GM21367 (cell line): Measurements from ENCODE around the gene AZU1.
"Not testable (repeated sequence)": the region's sequence is repeated elsewhere in the genome, so short reads cannot be mapped to it uniquely, and the experiment has no call there.

ENCODE experiments used
- ATAC-seq: cut with Tn5 transposase; IDR thresholded peaks from one replicate; pipeline ENCODE4 v1.9.1; 2021; ENCODE audit not compliant: unreplicated experiment

AZU1 gene

DNA sequence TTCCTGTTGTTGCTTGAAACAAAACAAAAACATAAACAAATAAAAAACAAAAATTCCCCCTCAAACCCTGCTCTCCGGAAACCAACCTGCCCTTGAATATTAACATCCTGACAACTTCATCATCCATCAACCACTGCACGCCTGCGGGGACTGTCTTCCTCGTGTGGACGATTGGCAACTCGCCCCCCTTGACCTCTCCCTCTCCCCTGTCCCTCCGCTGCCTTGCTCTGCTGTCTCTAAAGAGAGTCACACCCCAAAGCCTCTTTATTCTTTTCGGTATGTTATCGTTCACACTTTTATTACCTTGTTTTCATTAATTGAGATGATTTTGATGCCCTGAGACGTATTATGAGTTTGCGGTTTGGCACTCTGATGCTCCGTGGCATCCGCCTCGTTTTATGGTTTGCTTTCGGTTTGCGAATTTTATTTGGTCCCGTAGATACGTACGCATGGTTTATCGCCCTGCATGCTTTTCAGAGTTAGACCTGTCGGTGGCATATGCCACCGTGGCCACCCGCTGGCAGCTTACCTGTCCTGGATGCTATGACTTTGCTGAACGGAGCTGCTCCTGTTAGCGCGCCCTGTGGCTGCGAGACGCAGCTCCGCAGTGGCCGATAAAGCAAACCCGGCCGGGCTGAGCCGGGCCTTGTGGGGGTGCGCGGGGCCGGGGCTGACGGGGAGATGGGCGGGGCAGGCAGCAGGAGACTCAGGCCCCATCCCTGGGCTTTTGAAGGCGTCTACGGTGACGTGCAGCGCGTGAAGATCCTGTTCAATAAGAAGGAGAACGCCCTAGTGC, 19.8 kb upstream of the AZU1 start:
- ATAC-seq: no peak

DNA sequence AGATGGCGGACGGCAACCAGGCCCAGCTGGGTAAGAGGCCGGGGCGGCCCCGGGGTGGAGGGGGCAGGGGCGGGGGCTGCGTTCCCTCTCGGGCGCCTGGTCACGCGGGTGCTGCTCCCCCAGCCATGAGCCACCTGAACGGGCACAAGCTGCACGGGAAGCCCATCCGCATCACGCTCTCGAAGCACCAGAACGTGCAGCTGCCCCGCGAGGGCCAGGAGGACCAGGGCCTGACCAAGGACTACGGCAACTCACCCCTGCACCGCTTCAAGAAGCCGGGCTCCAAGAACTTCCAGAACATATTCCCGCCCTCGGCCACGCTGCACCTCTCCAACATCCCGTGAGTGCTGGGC, 19.2 kb upstream of the AZU1 start:
- ATAC-seq: no peak

DNA sequence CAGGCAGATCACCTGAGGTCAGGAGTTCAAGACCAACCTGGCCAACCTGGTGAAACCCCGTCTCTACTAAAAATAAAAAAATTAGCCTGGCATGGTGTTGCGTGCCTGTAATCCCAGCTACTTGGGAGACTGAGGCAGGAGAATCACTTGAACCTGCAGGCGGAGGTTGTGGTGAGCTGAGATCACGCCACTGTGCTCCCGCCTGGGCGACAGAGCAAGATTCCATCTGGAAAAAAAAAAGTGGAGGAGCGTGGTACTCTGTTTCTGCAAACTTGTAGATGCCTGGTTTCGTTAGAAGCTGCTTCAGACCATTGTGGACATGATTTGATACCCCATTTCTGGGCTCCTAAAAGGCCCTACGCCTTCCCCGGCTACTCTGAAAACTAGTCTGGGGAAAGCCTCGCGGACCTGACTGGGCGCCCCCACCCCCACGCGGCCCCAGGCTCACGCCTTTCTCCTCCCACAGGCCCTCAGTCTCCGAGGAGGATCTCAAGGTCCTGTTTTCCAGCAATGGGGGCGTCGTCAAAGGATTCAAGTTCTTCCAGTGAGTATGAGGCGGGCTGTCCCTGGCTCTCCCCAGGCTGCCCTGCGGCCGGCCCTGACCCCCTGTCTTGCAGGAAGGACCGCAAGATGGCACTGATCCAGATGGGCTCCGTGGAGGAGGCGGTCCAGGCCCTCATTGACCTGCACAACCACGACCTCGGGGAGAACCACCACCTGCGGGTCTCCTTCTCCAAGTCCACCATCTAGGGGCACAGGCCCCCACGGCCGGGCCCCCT, 17.4 kb upstream of the AZU1 start:
- no peak for ATAC-seq

DNA sequence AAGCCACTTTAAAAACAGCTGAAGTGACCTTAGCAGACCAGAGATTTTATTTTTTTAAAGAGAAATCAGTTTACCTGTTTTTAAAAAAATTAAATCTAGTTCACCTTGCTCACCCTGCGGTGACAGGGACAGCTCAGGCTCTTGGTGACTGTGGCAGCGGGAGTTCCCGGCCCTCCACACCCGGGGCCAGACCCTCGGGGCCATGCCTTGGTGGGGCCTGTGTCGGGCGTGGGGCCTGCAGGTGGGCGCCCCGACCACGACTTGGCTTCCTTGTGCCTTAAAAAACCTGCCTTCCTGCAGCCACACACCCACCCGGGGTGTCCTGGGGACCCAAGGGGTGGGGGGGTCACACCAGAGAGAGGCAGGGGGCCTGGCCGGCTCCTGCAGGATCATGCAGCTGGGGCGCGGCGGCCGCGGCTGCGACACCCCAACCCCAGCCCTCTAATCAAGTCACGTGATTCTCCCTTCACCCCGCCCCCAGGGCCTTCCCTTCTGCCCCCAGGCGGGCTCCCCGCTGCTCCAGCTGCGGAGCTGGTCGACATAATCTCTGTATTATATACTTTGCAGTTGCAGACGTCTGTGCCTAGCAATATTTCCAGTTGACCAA, 16.7 kb upstream of the AZU1 start:
- no peak for ATAC-seq

DNA sequence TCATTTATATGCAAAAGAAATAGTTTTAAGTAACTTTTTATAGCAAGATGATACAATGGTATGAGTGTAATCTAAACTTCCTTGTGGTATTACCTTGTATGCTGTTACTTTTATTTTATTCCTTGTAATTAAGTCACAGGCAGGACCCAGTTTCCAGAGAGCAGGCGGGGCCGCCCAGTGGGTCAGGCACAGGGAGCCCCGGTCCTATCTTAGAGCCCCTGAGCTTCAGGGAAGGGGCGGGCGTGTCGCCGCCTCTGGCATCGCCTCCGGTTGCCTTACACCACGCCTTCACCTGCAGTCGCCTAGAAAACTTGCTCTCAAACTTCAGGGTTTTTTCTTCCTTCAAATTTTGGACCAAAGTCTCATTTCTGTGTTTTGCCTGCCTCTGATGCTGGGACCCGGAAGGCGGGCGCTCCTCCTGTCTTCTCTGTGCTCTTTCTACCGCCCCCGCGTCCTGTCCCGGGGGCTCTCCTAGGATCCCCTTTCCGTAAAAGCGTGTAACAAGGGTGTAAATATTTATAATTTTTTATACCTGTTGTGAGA, 16.1 kb upstream of the AZU1 start:
- no peak for ATAC-seq

DNA sequence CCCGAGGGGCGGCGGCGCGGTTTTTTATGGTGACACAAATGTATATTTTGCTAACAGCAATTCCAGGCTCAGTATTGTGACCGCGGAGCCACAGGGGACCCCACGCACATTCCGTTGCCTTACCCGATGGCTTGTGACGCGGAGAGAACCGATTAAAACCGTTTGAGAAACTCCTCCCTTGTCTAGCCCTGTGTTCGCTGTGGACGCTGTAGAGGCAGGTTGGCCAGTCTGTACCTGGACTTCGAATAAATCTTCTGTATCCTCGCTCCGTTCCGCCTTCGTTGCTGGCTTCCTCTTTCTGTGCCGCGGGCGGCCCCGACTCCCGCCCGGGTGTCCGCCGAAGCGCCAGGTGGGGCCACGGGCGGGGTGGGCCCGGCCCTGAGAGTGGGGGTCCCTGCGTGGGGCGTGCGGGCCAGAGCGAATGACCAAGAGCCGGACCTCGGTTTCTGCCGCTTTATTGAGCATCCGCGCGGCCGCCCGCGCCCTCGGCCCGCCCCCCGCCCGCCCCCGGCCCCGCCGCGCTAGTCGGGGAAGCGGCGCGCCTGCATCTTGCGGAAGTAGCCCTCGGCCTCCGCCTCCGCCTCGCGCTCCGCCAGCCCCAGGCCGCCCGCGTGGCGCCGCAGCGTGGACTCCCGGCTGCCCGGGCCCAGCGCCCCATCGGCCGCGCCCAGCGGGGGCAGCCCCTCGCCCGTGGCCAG, 15.4 kb upstream of the AZU1 start:
- ATAC-seq: no peak

DNA sequence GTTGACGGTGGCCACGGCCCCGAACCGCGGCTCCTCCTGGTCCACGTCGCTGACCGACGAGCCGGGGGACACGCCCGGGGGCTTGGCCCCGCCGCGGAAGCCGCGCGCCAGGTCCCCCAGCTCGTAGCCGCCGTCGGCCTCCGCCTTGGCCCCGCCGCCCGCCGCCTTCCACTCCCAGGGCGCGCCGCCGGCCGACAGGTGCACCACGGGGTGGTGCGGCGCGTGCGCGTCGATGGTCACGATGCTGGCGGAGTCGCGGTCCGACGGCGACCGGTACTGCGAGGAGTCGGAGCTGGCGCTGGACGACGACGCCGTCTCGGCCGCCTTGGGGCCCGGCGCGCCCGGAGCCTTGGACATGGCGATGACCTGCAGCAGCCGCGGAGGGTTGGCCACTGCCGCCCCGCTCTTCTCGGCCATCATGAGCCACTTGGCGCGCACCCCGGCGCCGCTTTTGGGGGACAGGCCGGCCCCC, 14.9 kb upstream of the AZU1 start:
- ATAC-seq: no peak

DNA sequence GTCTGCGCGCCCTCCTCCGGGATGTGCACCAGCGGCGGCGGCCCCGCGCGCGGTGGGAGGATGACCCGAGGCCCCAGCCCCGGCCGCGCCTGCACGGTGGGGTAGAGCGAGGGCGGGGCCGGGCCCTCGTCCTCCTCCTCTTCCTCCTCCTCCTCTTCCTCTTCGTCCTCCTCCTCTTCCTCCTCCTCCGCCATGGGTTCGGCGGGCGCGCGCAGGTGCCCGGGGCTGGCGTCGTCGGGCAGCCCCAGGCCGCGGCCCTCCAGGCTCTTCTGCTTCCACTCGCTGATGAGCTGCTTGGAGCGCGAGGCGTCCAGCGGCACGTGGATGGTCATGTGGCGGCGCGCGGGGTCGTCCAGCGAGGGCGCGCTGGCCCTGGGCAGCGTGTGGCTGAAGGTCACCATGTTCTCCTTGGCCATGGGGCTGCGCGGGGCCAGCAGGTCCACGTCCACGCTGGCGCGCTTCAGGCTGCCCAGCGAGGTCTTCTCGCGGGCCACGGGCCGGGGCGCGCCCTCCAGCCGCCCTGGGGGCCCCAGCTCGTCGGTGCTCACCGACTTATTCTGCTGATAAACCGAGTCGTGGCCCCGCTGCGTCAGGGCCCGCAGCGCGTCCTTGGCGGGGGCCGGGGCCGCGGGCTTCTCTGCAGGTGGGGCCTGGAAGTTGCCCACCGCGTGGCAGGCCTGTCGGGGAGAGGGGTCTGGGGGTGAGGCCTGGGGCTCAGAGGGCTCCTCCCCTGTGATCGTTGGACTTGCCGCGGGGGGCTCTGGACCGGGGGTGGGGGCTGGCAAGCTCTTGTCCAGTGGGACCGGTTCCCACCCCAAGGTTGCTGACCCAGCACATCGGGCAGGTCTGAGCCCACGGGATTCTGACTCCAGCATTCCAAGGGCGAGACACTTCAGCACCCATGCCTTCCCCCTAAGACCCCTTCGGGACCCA, 14.2 kb upstream of the AZU1 start:
- no peak for ATAC-seq

DNA sequence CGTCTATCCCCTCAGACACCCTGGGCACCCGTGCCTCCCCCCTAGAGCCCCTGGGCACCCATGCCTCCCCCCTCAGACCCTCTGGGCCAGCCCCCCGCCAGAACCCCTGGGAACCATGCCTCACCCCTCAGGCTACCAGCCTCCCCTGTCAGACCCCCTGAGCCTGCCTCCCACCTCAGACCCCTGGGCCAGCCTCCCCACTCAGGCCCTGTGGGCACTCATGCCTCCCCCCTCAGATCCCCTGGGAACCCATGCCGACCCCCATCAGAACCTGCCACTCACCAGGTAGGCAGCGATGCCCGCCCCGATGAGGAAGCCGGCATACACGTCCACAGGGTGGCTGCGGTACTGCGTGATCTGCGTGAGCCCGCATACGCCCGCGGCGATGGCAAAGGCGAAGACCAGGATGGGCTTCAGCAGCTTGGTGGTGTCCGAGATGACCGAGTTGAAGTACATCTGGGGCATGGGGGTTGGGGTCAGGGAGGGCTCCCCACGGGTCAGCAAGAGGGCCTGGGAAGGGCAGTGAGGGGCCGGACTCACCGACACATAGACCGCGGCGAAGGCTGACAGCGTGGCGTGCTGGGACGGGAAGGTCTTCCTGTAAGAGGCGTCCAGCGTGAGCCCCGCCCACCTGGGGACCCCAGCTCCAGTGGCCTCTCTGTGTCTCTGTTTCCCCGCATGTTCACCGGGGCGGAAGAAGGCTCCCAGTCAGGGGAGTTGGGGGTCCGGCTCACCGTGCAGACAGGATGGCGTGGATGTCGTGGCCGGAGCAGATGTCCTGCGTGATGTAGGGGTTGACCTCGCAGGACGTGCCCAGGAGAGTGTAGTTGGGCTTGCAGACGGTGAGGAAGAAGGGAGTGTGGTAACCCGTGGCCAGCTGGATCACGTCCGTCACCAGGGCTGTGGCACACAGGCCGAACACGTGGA, 13.2 kb upstream of the AZU1 start:
- ATAC-seq: no peak

DNA sequence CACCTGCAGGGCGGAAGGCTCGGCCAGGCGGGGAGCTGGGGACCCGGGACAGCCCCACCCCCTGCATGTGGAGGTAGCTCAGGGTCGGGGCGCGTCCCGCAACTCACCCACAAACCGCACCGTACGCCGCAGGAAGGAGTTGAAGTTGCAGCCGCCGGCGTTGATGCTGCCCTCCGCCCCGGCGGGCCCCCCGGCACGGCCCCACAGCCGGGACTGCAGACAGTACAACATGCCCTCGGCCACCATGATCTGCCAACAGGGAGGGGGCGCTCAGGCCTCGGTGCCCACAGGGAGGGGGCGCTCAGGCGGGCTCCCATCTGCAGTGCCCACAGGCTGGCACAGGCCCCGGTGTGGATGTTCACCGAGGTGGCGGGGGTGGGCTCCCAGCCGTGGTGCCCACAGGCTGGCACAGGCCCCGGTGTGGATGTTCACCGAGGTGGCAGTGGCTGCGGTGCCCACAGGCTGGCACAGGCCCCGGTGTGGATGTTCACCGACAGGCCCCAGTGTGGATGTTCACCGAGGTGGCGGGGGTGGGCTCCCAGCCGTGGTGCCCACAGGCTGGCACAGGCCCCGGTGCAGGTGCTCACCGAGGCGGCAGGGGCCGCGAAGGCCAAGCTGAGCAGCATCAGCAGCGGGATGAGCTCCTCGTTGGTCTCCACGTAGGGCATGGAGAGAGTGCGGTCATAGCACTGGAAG, 12.4 kb upstream of the AZU1 start:
- ATAC-seq: no peak

DNA sequence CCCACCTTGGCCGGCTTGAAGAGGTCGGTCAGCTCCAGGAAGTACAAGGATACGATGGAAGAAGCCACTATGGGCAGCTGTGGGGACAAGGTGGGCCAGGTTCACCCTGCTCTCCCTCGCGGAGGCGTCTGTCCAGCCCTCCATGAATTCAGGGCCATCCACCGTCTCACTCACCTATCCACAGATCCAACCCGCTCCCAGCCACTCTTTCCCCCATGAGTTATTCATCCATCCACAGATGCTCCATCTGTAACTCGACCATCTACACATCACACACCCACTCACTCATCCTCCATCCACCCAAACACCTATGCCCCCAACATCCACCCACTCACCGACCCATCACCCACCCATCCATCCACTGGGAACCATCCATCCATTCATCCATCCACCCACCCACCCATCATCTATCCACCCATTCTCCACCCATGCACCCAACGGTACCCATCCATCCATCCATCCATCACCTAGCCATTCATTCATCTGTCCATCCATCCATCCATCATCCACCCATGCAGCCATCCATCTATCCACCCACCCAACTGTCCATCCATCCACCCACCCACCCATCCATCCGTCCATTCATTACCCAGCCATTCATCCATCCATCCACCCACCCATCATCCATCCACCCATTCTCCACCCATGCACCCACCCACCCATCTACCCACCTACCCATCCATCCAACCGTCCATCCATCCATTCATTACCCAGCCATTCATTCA, 11.7 kb upstream of the AZU1 start:
- no peak for ATAC-seq

DNA sequence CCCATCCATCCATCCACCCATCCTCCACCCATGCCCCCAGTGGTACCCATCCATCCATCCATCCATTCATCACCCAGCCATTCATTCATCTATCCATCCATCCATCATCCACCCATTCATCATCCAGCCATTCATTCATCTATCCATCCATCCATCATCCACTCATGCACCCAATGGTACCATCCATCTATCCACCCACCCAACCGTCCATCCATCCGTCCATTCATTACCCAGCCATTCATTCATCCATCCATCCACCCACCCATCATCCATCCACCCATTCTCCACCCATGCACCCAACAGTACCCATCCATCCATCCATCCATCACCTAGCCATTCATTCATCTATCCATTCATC, 11.2 kb upstream of the AZU1 start:
- ATAC-seq: no peak

DNA sequence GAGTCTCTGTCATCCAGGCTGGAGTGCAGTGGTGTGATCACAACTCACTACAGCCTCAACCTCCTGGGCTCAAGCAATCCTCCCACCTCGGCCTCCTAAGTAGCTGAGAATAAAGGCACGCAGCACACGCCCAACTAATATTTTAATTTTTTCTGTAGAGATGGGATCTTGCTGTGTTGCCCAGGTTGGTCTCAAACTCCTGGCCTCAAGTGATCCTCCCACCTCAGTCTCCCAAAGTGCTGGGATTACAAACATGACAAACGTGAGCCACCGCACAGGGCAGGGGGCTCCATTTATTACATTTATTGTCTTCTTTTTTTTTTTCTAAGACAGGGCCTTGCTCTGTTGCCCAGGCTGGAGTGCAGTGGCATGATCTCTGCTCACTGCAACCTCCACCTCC, 7.4 kb upstream of the AZU1 start:
- ATAC-seq: not testable (repeated sequence)

DNA sequence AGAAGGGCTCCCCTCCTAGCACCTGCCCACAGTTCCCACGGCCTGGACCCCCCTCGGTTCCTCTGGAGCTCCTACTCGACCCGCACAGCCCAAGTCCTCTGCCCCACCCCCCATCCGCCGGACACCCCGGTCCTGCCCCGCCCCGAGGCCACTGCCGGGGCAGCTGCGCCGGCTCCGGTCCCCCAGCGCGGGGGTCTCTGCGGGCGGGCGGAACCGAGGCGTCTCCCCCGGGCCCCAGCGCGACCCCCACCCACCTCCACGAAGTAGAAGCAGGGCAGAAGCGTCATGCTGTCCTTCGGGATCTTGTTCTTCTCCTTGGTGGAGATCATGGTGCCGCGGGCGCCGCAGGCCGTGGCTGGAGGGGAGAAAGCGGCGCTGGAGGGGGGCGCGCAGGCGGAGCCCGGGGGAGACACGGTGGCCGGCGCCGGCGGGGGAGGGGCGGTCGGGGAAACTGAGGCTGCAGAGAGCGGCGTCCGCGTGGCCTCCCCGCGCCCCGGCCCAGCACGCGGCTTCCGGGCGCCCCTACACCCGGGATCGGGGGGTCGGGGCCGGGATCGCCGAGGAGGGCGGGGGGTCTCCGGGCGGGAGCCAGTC, 6.3 kb upstream of the AZU1 start:
- no peak for ATAC-seq

DNA sequence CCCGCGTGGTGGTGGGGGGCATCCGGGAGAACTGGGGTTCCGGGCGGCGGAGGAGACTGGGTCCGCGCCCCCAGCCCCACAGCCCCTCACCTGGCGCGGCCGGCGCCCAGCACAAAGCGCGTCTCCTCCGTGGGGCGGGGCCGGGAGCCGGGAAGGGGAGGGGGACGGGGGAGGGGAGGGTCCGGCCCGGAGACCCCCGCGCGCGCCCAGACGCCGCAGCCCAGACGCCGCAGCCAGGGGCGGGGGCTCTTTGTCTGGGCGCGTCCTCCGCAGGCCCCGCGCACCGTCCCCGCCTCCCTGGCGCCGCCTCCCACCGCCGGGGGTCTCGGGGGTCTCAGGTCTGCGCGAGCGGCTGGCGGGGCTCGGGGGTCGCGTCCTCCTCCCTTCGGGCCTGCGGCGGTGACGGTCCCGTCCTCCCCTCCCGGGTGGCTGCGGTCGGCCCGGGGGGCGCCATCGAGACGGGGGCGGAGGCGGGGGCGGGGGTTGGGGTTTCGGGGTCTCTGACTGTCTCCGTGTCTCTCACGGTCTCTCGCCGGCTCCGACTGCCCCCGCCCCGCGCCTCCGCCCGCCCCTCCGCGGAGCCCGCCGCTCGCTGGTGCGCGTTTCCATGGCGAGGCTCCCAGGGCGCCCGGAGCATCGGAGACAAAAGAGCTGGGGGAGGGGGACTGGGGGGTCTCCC, 5.7 kb upstream of the AZU1 start, which contains the start of gene PLPPR3:
TSS of gene PLPPR3 (minus strand) at position 131 of the 679 bp plus-strand sequence. CDS start 396 bp downstream, outside the sequence.
- ATAC-seq: no peak

DNA sequence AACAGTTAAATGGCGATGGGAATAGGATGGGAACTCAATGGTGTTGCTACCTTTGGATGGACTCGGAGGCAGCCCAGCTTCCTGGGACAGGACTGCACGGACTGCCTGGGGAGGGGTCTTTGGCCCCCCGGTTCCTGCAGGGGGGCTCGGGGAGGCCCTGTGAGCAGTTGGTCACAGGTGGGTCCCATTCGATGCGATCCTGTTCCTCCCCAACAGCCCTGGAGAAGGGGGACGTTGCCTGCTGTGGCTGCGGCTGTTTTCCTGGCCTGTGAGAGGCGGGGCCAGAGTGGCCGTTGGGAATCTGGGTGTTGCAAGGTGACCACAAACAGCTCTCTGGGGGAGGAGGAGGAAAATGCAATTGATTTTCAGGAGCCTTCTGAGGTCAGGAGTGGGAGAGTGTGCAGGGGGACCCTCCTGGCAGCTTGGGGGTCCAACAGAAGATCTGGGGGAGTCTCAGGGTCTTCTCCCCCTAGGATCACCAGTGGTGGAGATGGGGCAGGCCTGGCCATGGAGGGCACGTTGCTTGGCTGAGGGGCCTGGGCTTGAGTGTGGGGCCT, 4.0 kb upstream of the AZU1 start:
- no peak for ATAC-seq
